Thymus (tissue), 11 donors: ENCODE results near the gene IGIP. TPM values are rescaled to one million over a fixed set of nuclear protein-coding genes. Genes with fewer than 3 reads are reported as not detected.
A peak's percentile ranks its signal among the peaks of the same experiment; 100 is the strongest.

Experiments
- DNase-seq, 9 donors: peaks; one replicate each; pipeline ENCODE4 v3.0.0-alpha.2; 2013; ENCODE audit warnings: low spot score in 9 of 9, low read depth in 6 of 9, missing footprints in 1 of 9
- H3K27ac ChIP-seq, 2 donors: one replicate each; pipeline ENCODE4 v1.5.1; 2013; ENCODE audit warnings: control low read depth in 1 of 2, low read depth in 1 of 2, low read length in 1 of 2, mild to moderate bottlenecking in 1 of 2, moderate library complexity in 1 of 2
- H3K27me3 ChIP-seq, 2 donors: one replicate each; pipeline ENCODE4 v1.5.1; 2013; ENCODE audit warnings: low read length in 1 of 2; ENCODE audit not compliant: control insufficient read depth in 2 of 2, insufficient read depth in 1 of 2
- H3K36me3 ChIP-seq, 2 donors: one replicate each; pipeline ENCODE4 v1.5.1; 2013; ENCODE audit warnings: low read length in 1 of 2, mild to moderate bottlenecking in 1 of 2, moderate library complexity in 1 of 2; ENCODE audit not compliant: control insufficient read depth in 2 of 2, insufficient read depth in 2 of 2
- H3K4me1 ChIP-seq, 2 donors: one replicate each; pipeline ENCODE4 v1.5.1; 2013; ENCODE audit warnings: low read length in 2 of 2; ENCODE audit not compliant: control insufficient read depth in 2 of 2, insufficient read depth in 2 of 2
- H3K4me3 ChIP-seq, 2 donors: one replicate each; pipeline ENCODE4 v1.5.1; 2013; ENCODE audit warnings: low read length in 2 of 2, control low read depth in 1 of 2, mild to moderate bottlenecking in 1 of 2
- H3K9me3 ChIP-seq, 2 donors: one replicate each; pipeline ENCODE4 v1.5.1; 2013; ENCODE audit warnings: low read length in 1 of 2, mild to moderate bottlenecking in 1 of 2; ENCODE audit not compliant: control insufficient read depth in 2 of 2, insufficient read depth in 1 of 2
- WGBS: extraction: QIAGEN DNeasy Blood & Tissue Kit; methylation state at CpG from one replicate; pipeline ENCODE4 v1.1.7; 2013; 5-methylcytosine and 5-hydroxymethylcytosine counted together
- polyA plus RNA-seq: library from polyadenylated mRNA; stranded (reverse); fragments of 200-250 nt; gene quantifications from one replicate; pipeline ENCODE4 v1.2.3, GENCODE V29; 2013
- total RNA-seq: library from RNA; stranded (reverse); fragments of 120-200 nt; gene quantifications from one replicate; pipeline ENCODE4 v1.2.4, GENCODE V29; 2013
- donor health status: healthy.

IGIP gene
- total and polyA plus RNA-seq, 2 donors = 1.5 to 9.2 TPM

DNA sequence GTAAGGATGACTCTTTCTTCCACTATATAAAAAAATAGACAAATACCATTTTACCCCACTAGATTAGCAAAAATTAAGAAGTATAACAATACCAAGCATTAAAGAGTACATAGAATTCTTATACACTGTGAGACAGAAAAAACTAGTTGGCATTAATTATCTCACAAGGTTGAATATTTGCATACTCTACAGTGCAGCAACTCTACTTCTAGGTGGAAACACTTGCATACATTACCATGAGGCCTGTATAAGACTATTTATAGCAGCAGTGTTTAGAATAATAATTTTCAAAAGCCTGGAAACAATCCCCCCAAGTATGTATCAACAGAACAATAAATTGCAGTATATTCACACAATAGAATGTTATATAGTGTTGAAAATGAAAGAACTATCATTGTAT lies 30.8 kb upstream of the IGIP start:
- peaks cover 0 to 7% of the 10 kb centered on the region in 2 donors for H3K27me3 ChIP-seq
- DNase-seq = no peak
- H3K4me3 ChIP-seq = no peak overlapping the region
- no peaks in the 10 kb centered on the region for H3K36me3 ChIP-seq
- no peak overlapping the region for H3K27ac ChIP-seq
- no peaks in the 10 kb centered on the region for H3K9me3 ChIP-seq
- no peaks in the 10 kb centered on the region for H3K4me1 ChIP-seq

DNA sequence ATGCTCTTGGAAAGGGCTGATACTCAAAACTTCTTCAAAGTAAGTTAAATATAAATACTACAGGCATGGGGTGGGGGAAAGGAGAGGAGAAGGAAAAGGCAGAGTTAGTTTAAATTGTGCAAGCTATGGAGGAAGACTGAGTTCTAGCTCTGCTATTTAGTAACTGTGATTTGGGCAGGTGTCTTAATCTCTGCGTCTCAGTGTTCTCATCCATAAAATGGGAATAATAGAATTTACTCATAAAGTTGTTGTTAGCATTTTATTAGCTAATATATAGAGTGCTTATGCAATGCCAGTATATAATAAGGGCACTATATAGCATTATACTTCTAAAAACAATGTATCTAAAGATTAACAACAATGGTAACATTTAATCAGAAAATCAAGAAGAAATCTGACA lies 24.6 kb upstream of the IGIP start:
- no peak for DNase-seq
- H3K27me3 ChIP-seq = peaks cover 0 to 39% of the 10 kb centered on the region in 2 donors
- no peak overlapping the region for H3K4me3 ChIP-seq
- 93% methylated on average over 1 of the region's 1 CpG for WGBS
- H3K4me1 ChIP-seq = no peaks in the 10 kb centered on the region
- no peak overlapping the region for H3K27ac ChIP-seq
- H3K36me3 ChIP-seq = no peaks in the 10 kb centered on the region
- H3K9me3 ChIP-seq = no peaks in the 10 kb centered on the region

DNA sequence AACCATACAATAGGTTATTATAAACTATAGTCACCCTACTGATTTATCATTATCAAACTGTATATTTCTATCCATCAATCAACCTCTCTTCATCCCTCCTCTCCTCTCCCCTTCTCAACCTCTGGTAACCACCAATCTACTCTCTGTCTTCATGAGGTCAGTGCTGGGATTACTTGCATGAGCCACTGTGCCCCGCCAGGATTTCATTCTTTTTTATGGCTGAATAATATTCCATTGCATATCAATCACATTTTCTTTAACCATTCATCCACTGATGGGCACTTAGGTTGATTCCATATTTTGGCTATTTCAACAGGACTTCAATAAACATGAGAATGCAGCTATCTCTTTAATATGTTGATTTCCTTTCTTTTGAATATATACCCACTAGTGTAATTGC lies 22.6 kb upstream of the IGIP start:
- no peak overlapping the region for H3K4me3 ChIP-seq
- no peak for DNase-seq
- no peaks in the 10 kb centered on the region for H3K36me3 ChIP-seq
- 66% methylated on average over 1 of the region's 1 CpG for WGBS
- no peak overlapping the region for H3K27ac ChIP-seq
- H3K27me3 ChIP-seq = peaks cover 0 to 52% of the 10 kb centered on the region in 2 donors
- H3K9me3 ChIP-seq = no peaks in the 10 kb centered on the region
- peaks cover 4 to 9% of the 10 kb centered on the region in 2 donors for H3K4me1 ChIP-seq

DNA sequence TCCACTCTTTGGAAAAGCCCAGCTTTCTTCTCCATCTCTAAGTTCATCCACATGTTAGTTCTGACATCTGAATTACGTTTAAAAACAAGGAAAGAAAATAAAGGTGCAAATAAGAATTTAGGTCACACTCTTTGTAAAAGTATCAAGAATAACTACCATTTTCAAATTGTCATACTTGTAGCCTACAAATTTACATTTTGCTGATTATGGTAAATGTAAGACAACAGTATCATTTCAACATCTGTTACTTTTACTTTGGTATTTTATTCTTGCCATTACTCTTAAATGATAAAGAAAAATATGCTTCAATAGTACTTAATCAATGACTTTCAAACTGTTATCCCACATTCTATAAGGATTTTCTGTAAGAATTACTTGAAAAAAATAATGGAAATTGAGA lies 21.6 kb upstream of the IGIP start:
- Histone ChIP-seq H3K27ac (no peak overlapping the region), H3K9me3 (peaks cover 0 to 7% of the 10 kb centered on the region in 2 donors), H3K4me1 (peaks cover 13 to 18% of the 10 kb centered on the region in 2 donors), H3K4me3 (no peak overlapping the region), H3K27me3 (peaks cover 7 to 61% of the 10 kb centered on the region in 2 donors), H3K36me3 (no peaks in the 10 kb centered on the region)
- no peak for DNase-seq
- WGBS = 88% methylated on average over 1 of the region's 1 CpG

DNA sequence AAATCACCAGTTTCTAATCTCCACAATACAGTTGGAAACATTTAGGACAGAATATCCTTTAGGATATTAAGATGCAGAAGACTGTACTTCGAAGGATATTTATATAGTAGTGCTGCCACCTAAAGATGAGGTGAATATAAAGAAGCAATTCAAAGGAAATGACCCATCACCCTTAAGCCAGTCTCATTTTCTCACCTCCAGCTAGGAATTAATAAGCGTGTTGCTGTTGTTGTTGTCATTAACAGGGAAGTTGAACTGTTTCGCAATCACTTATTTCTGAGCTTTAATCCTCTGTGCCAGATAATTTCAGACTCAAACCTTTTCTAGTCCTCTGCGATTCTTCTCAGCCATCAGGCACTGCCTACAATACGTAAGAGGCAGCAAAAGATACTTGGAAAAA lies 19.6 kb upstream of the IGIP start:
- Histone ChIP-seq H3K9me3 (peaks cover 0 to 7% of the 10 kb centered on the region in 2 donors), H3K4me3 (no peak overlapping the region), H3K27ac (no peak overlapping the region), H3K36me3 (no peaks in the 10 kb centered on the region), H3K4me1 (peaks cover 15 to 20% of the 10 kb centered on the region in 2 donors), H3K27me3 (peaks cover 14 to 81% of the 10 kb centered on the region in 2 donors)
- 88% methylated on average over 5 of the region's 5 CpGs for WGBS
- no peak for DNase-seq

DNA sequence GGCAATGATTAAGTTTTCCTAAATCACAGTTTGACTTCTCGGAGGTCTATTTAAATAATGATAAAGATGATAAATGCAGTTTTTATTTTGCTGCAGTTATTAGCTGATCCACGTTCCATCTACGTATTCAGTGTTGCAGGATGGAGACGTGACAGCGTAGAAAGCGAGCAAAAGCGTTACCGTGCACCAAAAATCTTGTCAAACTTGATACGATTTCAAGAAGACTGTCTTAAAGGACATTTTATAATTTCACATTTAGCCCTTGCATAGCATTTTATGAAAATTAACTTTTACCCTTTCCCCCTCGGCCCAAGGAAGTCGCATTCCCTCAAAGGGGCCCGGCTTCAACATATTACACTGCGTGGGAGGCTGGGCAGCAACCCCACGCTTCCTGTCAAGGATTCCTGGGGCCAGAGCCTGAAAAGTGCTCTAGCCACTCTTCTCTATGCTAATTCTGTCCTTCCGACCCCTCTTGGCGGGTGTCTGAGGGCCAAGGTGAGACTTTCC lies 18.9 kb upstream of the IGIP start:
- H3K27me3 ChIP-seq = peaks cover 22 to 85% of the 10 kb centered on the region in 2 donors
- H3K36me3 ChIP-seq = no peaks in the 10 kb centered on the region
- peak overlapping the region; percentile 66 to 72 for H3K4me3 ChIP-seq
- peak overlapping the region; percentile 82 to 98 for H3K27ac ChIP-seq
- 58% methylated on average over 16 of the region's 16 CpGs for WGBS
- H3K9me3 ChIP-seq = peaks cover 0 to 7% of the 10 kb centered on the region in 2 donors
- H3K4me1 ChIP-seq = peaks cover 16 to 20% of the 10 kb centered on the region in 2 donors
- no peak for DNase-seq

DNA sequence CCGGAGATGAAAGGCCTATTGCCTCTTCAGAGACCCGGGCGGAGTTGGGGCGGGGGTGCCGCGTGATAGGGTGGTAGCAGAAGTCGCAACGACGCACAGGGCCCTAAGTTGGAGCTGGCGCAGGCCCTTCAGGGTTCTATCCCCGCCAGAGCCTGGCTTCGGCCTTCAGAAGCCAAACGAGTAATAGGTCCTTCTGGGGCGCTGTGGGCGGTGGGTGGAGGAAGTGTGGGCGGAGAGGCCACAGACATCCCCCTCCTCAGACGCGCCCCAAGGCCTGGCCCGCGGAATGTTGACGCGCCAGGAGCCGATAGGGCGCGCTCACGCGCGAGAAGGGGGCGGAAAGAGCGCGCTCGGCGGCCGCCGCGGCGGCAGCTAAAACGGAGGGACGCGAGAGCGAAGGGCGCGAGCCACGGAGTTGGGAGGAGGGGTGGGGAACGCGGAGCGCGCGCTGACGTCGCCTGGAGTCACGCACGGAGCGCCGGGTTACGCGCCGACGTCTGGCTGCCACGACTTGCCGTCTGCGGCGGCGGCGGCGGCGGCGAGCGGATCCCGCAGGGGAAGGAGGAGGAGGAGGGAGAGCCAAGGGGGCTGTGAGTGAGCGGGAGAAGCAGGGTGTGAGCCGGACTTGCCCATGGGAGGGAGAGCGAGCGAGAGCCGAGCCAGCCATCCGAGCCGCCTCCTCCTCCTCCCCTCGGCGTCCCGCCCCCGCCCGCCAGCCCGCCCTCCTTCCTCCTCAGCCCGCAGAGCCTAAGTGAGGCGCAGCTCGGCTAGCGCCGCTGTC lies 18.2 kb upstream of the IGIP start:
- Histone ChIP-seq H3K4me3 (peak overlapping the region; percentile 66 to 72), H3K9me3 (peaks cover 0 to 7% of the 10 kb centered on the region in 2 donors), H3K27ac (peak overlapping the region; percentile 86 to 98), H3K27me3 (peaks cover 28 to 86% of the 10 kb centered on the region in 2 donors), H3K4me1 (peaks cover 17 to 24% of the 10 kb centered on the region in 2 donors), H3K36me3 (no peaks in the 10 kb centered on the region)
- DNase-seq = peak; percentile 81 to 96 (median 88)
- WGBS = under 1% methylated on average over 87 of the region's 88 CpGs

DNA sequence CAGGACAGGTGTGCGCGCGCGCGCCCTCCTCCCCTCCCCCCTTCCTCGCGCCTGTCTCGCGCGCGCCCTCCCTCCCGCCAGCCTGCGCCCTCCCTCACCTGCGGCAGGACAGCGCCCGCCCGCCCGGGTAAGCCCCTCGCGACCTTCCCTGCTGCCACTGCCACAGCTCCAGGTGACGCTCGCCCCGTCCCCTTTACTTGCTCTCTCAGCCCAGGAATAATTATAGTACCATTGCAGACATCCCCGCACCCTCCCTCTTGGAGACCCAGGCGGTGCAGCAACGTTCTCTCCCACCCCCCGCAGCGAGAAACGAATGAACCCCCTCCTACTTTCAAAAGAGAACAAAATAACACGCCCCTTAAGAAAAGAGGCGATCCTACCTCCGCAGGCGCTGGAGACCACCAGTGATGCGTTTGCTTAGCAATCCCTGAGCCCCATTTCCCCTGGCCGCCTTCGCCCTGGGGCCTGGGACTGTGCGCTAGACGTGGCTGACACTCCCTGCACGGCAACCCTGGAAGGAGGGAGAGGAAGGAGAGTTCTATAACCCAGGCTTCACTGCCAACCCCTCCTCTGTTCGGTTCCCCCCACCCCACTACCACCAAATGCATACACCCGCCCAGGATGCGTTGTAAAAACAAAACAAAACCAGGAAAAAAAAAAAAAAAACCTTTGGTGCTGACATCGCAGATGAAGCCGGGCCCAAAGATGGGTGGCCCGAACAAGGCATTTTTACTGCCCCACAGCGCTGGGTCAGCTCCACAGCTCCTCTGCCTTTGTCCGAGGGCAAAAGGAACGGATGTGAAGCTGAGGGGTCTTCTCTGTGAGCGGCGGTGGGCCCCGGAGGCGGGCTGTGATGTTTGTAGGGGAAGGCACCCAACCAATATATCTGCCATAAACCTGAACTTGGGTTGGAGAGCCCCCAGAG lies 17.4 kb upstream of the IGIP start:
- 3% methylated on average over 52 of the region's 52 CpGs for WGBS
- DNase-seq = peak in 2 of 9 donors; percentile 27 to 39
- H3K27me3 ChIP-seq = peaks cover 35 to 90% of the 10 kb centered on the region in 2 donors
- H3K4me3 ChIP-seq = peak overlapping the region; percentile 66 to 72
- H3K27ac ChIP-seq = peak overlapping the region in 1 of 2 donors; percentile 98
- peaks cover 0 to 7% of the 10 kb centered on the region in 2 donors for H3K9me3 ChIP-seq
- no peaks in the 10 kb centered on the region for H3K36me3 ChIP-seq
- H3K4me1 ChIP-seq = peaks cover 24 to 33% of the 10 kb centered on the region in 2 donors
